Naive thymus-derived CD4-positive, alpha-beta T cell (primary cell): ENCODE measurements around the gene HOXB3. TPM values are rescaled to one million over a fixed set of nuclear protein-coding genes. Genes with fewer than 3 reads are reported as not detected.

Source experiments
- ATAC-seq: fragments of 150-1000 bp; cut with Tn5 transposase; 2 replicates; pipeline ENCODE4 v1.10.0; 2021; ENCODE audit warnings: mild to moderate bottlenecking, moderate library complexity
- CTCF ChIA-PET: fragments of 350-600 bp; sonication (Branson Sonifier 250); formaldehyde crosslinking; loops from one replicate; lab custom pipeline; 2021; ENCODE audit warnings: antibody characterized with exemption; lab: Charles Lee
- POLR2A ChIA-PET: fragments of 350-600 bp; sonication (Branson Sonifier 250); formaldehyde crosslinking; loops from one replicate; lab custom pipeline; 2021; ENCODE audit warnings: antibody characterized with exemption, inconsistent platforms; lab: Charles Lee
- DNase-seq, 9 donors: peaks; one replicate each; pipeline versions ENCODE4 v3.0.0 to v3.0.0-alpha.2; 2020 to 2022; ENCODE audit warnings: mixed read lengths in 1 of 9
- H3K27ac ChIP-seq: one replicate; pipeline ENCODE4 v1.7.0; 2013; ENCODE audit warnings: mild to moderate bottlenecking, low read depth, low read length, moderate library complexity
- H3K27me3 ChIP-seq, 2 donors: one replicate each; pipeline ENCODE4 v1.7.0; 2013; ENCODE audit warnings: low read length in 2 of 2, mild to moderate bottlenecking in 2 of 2, moderate library complexity in 2 of 2; ENCODE audit not compliant: control insufficient read depth in 2 of 2, insufficient read depth in 2 of 2
- H3K36me3 ChIP-seq, 3 experiments: 1 replicate in 2 of 3; 2 replicates in 1 of 3; pipeline ENCODE4 v1.7.0; 2013; ENCODE audit warnings: low read length in 3 of 3, mild to moderate bottlenecking in 3 of 3, moderate library complexity in 1 of 3; ENCODE audit not compliant: insufficient read depth in 3 of 3, control insufficient read depth in 2 of 3
- H3K4me1 ChIP-seq, 2 donors: one replicate each; pipeline ENCODE4 v1.7.0; 2013; ENCODE audit warnings: low read length in 2 of 2, mild to moderate bottlenecking in 2 of 2, moderate library complexity in 1 of 2; ENCODE audit not compliant: control insufficient read depth in 2 of 2, insufficient read depth in 2 of 2
- H3K4me3 ChIP-seq: 2 replicates; pipeline ENCODE4 v1.7.0; 2013; ENCODE audit warnings: mild to moderate bottlenecking, low read length
- H3K9me3 ChIP-seq, 3 experiments: 1 replicate in 2 of 3; 2 replicates in 1 of 3; pipeline ENCODE4 v1.7.0; 2013; ENCODE audit warnings: low read length in 3 of 3; ENCODE audit not compliant: control insufficient read depth in 2 of 3
- H3K27ac Mint-ChIP-seq, 9 donors: one replicate each; pipeline ENCODE4 v1.8.0; 2020 to 2022; ENCODE audit warnings: mixed read lengths in 9 of 9, mild to moderate bottlenecking in 8 of 9, moderate library complexity in 5 of 9, inconsistent platforms in 2 of 9
- H3K27me3 Mint-ChIP-seq, 5 donors: one replicate each; pipeline ENCODE4 v1.8.0; 2021 to 2022; ENCODE audit warnings: mixed read lengths in 5 of 5, mild to moderate bottlenecking in 1 of 5
- H3K36me3 Mint-ChIP-seq, 5 donors: one replicate each; pipeline ENCODE4 v1.8.0; 2020 to 2022; ENCODE audit warnings: mixed read lengths in 5 of 5, mild to moderate bottlenecking in 3 of 5, inconsistent platforms in 1 of 5
- H3K4me1 Mint-ChIP-seq, 7 donors: one replicate each; pipeline ENCODE4 v1.8.0; 2020 to 2022; ENCODE audit warnings: mixed read lengths in 7 of 7, mild to moderate bottlenecking in 3 of 7, inconsistent platforms in 1 of 7
- H3K4me3 Mint-ChIP-seq, 10 donors: one replicate each; pipeline ENCODE4 v1.8.0; 2020 to 2022; ENCODE audit warnings: mild to moderate bottlenecking in 10 of 10, mixed read lengths in 10 of 10, moderate library complexity in 6 of 10, inconsistent platforms in 2 of 10
- H3K9me3 Mint-ChIP-seq, 11 donors: one replicate each; pipeline ENCODE4 v1.8.0; 2020 to 2022; ENCODE audit warnings: mixed read lengths in 11 of 11, mild to moderate bottlenecking in 4 of 11, inconsistent platforms in 1 of 11, moderate library complexity in 1 of 11
- intact Hi-C, 2 donors: fragments of 100-400 bp; cut with micrococcal nuclease; formaldehyde crosslinking; loops; one replicate each; pipeline ENCODE4 v1.15.1; 2023
- polyA plus RNA-seq, 2 donors: library from polyadenylated mRNA; unstranded; fragments of 300-500 nt; fragmentation: Illumina TruSeq; gene quantifications; one replicate each; pipeline ENCODE4 v1.2.3, GENCODE V29; 2021
- total RNA-seq, 6 experiments: library from RNA in 5 of 6; stranded (reverse) in 5 of 6; gene quantifications; 1 replicate in 5 of 6; 2 replicates in 1 of 6; pipeline ENCODE4 v1.2.3 and lab custom pipeline; 2021 to 2026

The HOXB3 gene
- total and polyA plus RNA-seq, 7 experiments from 2014 or later: 0.11 to 14.6 (median 5.8) TPM; not detected in 1

DNA sequence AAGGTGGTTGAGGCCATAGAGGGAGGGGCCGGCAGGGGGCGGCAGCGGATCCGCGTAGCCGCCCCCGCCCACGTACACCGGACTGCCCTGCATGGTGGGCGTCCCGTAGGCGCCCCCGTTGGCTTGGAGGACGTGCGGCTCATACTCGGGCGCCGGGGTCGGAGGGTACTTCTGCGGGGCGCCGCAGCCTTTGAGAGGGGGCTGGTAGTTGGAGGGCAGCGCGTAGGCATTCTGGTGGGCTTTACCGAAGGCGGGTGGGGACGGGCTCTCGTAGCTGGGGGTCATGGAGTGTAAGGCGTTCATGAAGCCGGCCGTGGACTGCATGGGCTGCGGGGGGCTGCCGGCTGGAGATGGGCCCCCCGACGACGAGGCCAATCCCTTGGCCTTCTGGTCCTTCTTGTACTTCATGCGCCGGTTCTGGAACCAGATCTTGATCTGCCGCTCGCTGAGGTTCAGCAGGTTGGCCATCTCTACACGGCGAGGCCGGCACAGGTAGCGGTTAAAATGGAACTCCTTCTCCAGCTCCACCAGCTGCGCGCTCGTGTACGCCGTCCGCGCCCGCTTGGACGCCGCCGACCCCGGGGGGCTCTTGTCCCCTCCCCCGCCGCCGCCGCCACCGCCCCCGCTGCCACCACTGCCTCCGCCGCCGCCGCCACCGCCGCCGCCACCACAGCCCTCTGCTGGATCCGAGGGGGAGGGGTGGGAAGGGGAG lies 39.4 kb downstream of the HOXB3 start:
- Mint-ChIP-seq H3K4me1 (peaks cover 7 to 42% (median 37%) of the 10 kb centered on the region in 7 donors), H3K9me3 (no peaks in the 10 kb centered on the region), H3K27ac (peak overlapping the region in 1 of 9 donors; percentile 17), H3K36me3 (peaks cover 0 to 14% (median 0%) of the 10 kb centered on the region in 5 donors), H3K27me3 (peaks cover 5 to 31% (median 16%) of the 10 kb centered on the region in 5 donors), H3K4me3 (no peak overlapping the region)
- no peaks in the 10 kb centered on the region for H3K9me3 ChIP-seq
- H3K4me1 ChIP-seq: peaks cover 0 to 26% of the 10 kb centered on the region in 2 donors
- ChIA-PET POLR2A (interaction anchor here (0.5 to 0.6 kb wide), 2 partner anchors 15 to 743 kb away, joined by 3 to 4 read pairs; no protein-coding TSS in a partner anchor), CTCF (no interaction called here)
- intact Hi-C loops: no loop called here
- no peak overlapping the region for H3K4me3 ChIP-seq
- no peak overlapping the region for H3K27ac ChIP-seq
- no peaks in the 10 kb centered on the region for H3K36me3 ChIP-seq
- no peaks in the 10 kb centered on the region for H3K27me3 ChIP-seq
- DNase-seq (no peak), ATAC-seq (no peak)

DNA sequence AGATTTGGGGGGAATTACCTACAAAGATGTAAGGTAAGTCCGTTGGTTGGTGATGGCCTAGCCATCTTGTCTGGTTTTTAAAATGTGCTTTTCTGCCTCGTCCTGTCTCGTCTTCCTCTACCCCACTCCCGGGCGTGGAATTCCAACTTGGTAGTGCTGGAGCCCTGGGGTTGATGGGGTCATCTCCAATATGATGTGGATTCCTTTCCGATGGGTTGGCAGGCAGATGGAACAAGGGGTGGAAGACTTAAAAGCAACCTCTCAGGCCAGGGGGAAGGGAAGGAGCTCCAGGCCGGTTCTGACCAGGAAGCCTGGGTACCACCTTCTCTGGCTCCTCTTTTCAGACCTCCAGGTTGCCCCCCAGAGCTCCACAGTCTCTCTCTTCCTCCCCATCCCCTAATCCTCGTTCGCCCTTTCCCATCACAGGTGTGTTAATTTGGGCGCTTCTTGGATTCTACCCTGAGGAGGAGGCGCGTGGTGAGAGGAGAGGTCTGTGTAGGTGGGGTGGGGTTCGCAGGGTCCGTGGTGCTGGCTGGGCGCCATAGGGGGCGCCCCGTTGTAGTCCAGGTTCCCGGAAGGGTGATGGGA lies 40.0 kb downstream of the HOXB3 start:
- no peak overlapping the region for H3K4me3 Mint-ChIP-seq
- ChIA-PET POLR2A (interaction anchor here (1.0 to 2.5 kb wide), 2 partner anchors 10 to 719 kb away, joined by 3 to 12 read pairs; partner anchors contain the start of genes LRRC46 and MRPL10), CTCF (no interaction called here)
- Histone ChIP-seq H3K27ac (no peak overlapping the region), H3K9me3 (no peaks in the 10 kb centered on the region), H3K27me3 (no peaks in the 10 kb centered on the region), H3K36me3 (no peaks in the 10 kb centered on the region), H3K4me1 (peaks cover 0 to 29% of the 10 kb centered on the region in 2 donors), H3K4me3 (no peak overlapping the region)
- ATAC-seq (no peak), DNase-seq (no peak)
- intact Hi-C loops: loop anchor here in 1 of 2 donors (10.0 kb wide), 1 partner anchor 345 kb away; the partner anchor contains the start of gene ATP5MC1
- H3K9me3 Mint-ChIP-seq: no peaks in the 10 kb centered on the region
- peaks cover 0 to 10% (median 0%) of the 10 kb centered on the region in 5 donors for H3K36me3 Mint-ChIP-seq
- peaks cover 0 to 25% (median 12%) of the 10 kb centered on the region in 5 donors for H3K27me3 Mint-ChIP-seq
- peaks cover 3 to 43% (median 38%) of the 10 kb centered on the region in 7 donors for H3K4me1 Mint-ChIP-seq
- H3K27ac Mint-ChIP-seq: peak overlapping the region in 2 of 9 donors; percentile 51 to 70

DNA sequence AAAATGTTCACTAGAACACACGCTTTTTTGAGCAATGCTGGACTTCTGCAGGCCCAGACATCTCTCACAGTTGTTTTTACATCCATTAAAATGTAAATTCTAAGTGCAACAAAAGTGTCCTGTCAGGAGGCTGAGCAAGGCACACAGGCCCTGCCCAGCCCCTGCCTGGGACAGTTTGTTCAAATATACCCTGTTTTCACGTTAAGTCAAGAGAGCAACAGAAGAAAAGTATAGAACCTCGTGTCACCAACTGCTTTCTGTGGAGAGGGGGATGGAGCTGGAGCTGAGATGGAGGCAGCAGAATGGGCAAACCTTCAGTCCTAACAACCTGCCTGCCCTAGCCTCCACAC lies 40.8 kb downstream of the HOXB3 start:
- Histone ChIP-seq H3K9me3 (no peaks in the 10 kb centered on the region), H3K27me3 (no peaks in the 10 kb centered on the region), H3K27ac (no peak overlapping the region), H3K4me1 (peaks cover 0 to 29% of the 10 kb centered on the region in 2 donors), H3K4me3 (no peak overlapping the region), H3K36me3 (no peaks in the 10 kb centered on the region)
- no peaks in the 10 kb centered on the region for H3K9me3 Mint-ChIP-seq
- H3K4me3 Mint-ChIP-seq: no peak overlapping the region
- ChIA-PET CTCF (no interaction called here), POLR2A (interaction anchor here (1.0 to 4.3 kb wide), 5 partner anchors 8 to 718 kb away, joined by 3 to 24 read pairs (median 5); partner anchors contain the start of genes HOXB5, LRRC46 and MRPL10)
- H3K36me3 Mint-ChIP-seq: peaks cover 0 to 12% (median 0%) of the 10 kb centered on the region in 5 donors
- intact Hi-C loops: loop anchor here in 1 of 2 donors (10.0 kb wide), 1 partner anchor 346 kb away; the partner anchor contains the start of gene ATP5MC1
- DNase-seq (no peak), ATAC-seq (no peak)
- peaks cover 0 to 18% (median 8%) of the 10 kb centered on the region in 5 donors for H3K27me3 Mint-ChIP-seq
- H3K27ac Mint-ChIP-seq: peak overlapping the region in 6 of 9 donors; percentile 8 to 99 (median 76)
- H3K4me1 Mint-ChIP-seq: peaks cover under 1 to 45% (median 43%) of the 10 kb centered on the region in 7 donors

DNA sequence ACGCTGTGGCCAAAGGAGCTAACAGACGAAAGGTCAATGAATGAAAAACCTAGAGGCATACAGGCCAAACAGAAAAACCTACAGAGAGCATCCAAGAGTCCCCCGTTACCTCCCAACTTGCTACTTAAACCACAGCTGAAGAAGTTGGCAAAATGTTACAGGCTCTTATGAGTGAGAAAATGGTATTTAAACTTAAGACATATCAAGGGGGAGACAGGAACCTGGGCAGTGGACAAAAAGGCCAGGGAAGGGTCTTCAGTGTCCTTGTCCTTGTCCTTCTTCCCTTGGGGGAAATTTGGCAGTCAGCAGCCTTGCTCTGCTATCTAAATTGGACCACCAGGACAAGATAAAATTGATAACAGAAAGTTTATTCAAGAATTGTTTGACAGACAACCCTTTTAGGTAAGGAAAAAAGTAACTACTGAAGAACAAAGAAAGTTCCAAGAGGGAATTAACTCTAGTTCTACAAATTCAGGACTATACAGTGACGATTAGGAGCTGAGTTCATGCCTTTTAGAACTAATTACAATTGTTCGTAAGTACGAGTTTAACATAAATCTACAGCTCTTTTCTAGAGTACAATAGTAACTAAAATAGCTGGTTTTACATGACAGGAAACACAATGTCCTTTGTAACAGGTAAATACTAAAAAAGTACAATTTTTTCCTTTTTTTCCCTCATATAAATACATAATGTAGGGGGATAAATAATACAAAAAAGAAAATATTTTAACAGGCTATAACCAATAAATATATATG lies 41.3 kb downstream of the HOXB3 start:
- H3K36me3 ChIP-seq: no peaks in the 10 kb centered on the region
- peak; percentile 16 for ATAC-seq
- peak in 1 of 9 donors; percentile 41 for DNase-seq
- ChIA-PET CTCF (interaction anchor here (0.7 to 1.2 kb wide), 2 partner anchors 44 to 56 kb away, joined by 3 to 4 read pairs; partner anchors contain the start of gene HOXB5), POLR2A (interaction anchor here (0.6 to 4.3 kb wide), 8 partner anchors 8 to 717 kb away, joined by 3 to 24 read pairs (median 4); partner anchors contain the start of genes HOXB5, LRRC46 and MRPL10)
- H3K9me3 ChIP-seq: no peaks in the 10 kb centered on the region
- peaks cover 6 to 50% (median 48%) of the 10 kb centered on the region in 7 donors for H3K4me1 Mint-ChIP-seq
- no peaks in the 10 kb centered on the region for H3K9me3 Mint-ChIP-seq
- peaks cover 0 to 29% of the 10 kb centered on the region in 2 donors for H3K4me1 ChIP-seq
- H3K27ac ChIP-seq: peak overlapping the region; percentile 90
- H3K36me3 Mint-ChIP-seq: peaks cover 0 to 13% (median 4%) of the 10 kb centered on the region in 5 donors
- H3K27me3 ChIP-seq: no peaks in the 10 kb centered on the region
- peak overlapping the region; percentile 87 to 100 (median 95) for H3K27ac Mint-ChIP-seq
- H3K4me3 ChIP-seq: peak overlapping the region; percentile 19
- peaks cover 0 to 18% (median 6%) of the 10 kb centered on the region in 5 donors for H3K27me3 Mint-ChIP-seq
- peak overlapping the region in 9 of 10 donors; percentile 71 to 100 (median 94) for H3K4me3 Mint-ChIP-seq
- intact Hi-C loops: loop anchor here in 1 of 2 donors (10.0 kb wide), 1 partner anchor 346 kb away; the partner anchor contains the start of gene ATP5MC1

DNA sequence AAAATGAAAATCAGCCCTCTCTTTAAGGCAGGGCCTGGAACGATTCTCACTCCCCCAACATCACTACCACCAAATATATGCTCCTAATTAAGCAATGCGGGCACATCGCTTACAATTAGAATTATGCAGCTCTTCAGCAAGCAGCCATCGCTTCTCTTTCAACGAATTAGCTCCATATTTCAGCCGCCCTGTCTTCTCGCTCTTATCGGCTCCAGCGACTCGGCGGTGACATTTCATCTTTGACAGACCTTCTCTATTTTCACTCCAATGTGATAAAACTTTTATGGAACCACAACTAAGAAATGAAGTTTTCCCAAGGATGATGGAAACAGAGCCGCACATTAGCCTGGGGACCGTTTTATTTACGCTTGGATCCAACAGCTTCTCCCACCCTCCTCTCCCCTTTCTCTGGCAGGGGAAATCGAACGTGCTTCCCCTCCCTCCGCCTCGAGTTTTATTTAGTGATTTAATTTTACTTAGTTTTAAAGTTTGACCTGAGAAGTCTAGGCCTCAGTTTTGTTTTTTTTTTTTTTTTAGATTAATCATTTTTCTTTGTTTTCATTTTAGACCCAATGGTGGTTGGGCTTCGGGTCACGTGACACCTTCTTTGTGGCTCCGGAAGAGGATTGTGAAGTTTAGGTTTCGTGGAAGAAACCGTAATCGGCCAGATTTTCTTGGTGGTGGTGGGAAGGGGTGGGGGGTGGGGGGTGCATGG lies 42.1 kb downstream of the HOXB3 start:
- H3K9me3 Mint-ChIP-seq: no peaks in the 10 kb centered on the region
- POLR2A ChIA-PET: interaction anchor here (0.6 to 4.3 kb wide), 8 partner anchors 8 to 241 kb away, joined by 3 to 24 read pairs (median 4); partner anchors contain the start of gene HOXB5
- peak overlapping the region; percentile 31 for H3K4me3 ChIP-seq

More for the DNA sequence above, 42.1 kb downstream of the HOXB3 start:
- peak in 7 of 9 donors; percentile 39 to 65 (median 50) for DNase-seq
- peaks cover 0 to 5% (median 0%) of the 10 kb centered on the region in 3 experiments for H3K36me3 ChIP-seq
- Mint-ChIP-seq H3K4me3 (peak overlapping the region in 9 of 10 donors; percentile 71 to 100 (median 94)), H3K36me3 (peaks cover 0 to 16% (median 4%) of the 10 kb centered on the region in 5 donors), H3K27ac (peak overlapping the region; percentile 87 to 100 (median 95)), H3K4me1 (peaks cover 7 to 51% (median 48%) of the 10 kb centered on the region in 7 donors), H3K27me3 (peaks cover 0 to 14% (median 6%) of the 10 kb centered on the region in 5 donors)
- H3K27ac ChIP-seq: peak overlapping the region; percentile 90
- peaks cover 0 to 29% of the 10 kb centered on the region in 2 donors for H3K4me1 ChIP-seq
- CTCF ChIA-PET: interaction anchor here (1.0 to 1.8 kb wide), 3 partner anchors 10 to 56 kb away, joined by 3 to 7 read pairs (median 3); no protein-coding TSS in a partner anchor
- peak; percentile 23 for ATAC-seq
- no peaks in the 10 kb centered on the region for H3K27me3 ChIP-seq
- intact Hi-C loops: loop anchor here in 1 of 2 donors (10.0 kb wide), 1 partner anchor 347 kb away; the partner anchor contains the start of gene ATP5MC1
- no peaks in the 10 kb centered on the region for H3K9me3 ChIP-seq
